Measurements from ENCODE around the gene CDKN1C.
"Not testable (repeated sequence)": the region's sequence is repeated elsewhere in the genome, so short reads cannot be mapped to it uniquely, and the experiment has no call there.

Gene CDKN1C

DNA sequence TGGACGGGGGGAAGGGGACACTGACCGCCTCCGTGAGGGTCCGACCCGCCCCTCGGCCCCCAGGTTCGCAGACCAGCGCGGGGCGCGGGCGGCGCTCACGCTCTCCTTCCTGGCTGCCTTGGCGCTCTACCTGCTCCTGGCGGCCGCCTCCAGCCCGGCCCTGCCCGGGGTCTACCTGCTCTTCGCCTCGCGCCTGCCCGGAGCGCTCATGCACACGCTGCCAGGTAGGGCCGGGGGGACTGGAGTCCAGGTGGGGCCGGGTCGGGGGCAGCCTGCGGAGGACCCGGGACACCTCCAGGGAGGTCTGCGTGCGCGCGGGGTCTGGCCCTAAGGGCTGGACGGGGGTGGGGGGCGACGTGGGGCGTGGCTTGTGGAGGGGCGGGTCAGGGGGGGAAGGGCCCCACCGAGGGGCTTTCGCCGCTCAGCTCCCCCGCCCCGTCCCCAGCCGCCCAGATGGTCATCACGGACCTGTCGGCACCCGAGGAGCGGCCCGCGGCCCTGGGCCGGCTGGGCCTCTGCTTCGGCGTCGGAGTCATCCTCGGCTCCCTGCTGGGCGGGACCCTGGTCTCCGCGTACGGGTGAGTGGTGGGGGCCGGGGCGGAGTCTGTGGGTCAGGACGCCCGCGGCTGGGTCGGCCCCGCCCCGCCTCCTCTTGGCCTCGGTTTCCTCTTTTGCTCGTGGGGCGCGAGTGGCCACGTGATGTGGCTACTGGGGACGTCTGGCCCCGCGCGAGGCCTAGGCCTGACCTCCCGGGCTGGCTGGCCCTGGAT lies 23.7 kb upstream of the CDKN1C start:
- no peak for DNase-seq (ENCODE audit: low read depth, low spot score)

DNA sequence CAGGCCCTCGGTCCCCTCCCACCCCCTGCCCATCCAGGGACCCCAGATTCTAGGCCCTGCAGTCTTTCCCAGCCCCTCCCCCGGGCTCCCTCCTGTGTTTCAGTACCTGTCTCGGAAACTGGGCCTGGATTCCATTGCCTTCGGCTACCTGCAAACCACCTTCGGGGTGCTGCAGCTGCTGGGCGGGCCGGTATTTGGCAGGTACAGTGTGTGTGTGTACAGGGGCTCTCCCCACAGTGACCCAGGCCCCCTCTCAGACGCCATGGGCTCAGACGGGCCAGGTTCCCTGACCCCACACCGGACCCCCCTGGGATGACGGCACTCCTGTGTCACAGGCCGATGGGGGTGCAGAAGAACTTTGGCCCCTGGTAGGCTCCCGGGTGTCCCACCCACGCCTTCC lies 22.6 kb upstream of the CDKN1C start:
- DNase-seq (ENCODE audit: low read depth, low spot score), result no peak

- not testable (repeated sequence) for DNase-seq (ENCODE audit: low read depth, low spot score)
Measured at GRCh38 chr11:2905299-2905698, 19.7 kb upstream of the CDKN1C start.

DNA sequence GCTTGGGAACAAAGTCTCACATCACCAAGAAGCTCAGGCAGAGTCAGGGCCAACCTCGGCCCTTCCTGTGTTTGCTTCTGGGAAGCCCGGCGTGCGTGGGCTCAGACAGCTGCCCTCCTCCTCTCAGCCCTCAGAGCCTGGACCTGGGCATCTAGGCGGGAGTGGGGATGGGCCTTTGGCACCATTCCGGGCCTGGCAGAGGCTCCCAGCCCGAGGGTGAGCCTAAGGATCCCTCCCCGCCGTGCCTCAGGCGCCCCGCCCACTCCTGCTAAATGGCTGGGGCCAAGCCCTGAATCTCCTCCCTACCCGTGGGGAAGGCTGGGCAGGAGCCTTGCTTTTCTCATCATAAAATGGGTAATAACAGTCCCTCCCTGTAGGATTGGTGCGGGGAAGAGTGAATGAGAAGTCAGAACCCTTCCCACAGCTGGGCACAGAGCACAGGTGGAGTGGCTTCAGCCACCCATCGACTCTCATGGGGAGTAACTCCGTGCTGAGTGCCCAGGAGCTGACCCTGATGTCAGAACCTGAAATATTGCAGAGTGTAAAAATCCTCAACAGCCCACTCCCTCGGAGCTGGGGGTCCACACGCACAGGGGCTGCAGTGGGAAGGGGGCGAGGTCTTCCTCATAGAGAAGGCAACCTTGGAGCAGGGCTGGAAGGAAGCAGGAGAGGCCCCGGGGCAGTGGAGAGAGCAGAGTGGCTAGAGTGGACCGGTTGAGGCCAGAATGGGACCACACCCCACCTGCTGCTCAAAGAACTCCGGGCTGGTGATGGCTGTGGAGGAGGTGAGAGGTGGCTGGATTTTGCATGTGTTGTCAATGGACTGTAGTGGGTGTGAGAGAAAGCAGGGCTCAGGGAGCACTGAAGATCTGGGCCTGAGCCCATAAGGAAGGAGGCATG lies 18.8 kb upstream of the CDKN1C start:
- DNase-seq (ENCODE audit: low read depth, low spot score), result no peak

DNA sequence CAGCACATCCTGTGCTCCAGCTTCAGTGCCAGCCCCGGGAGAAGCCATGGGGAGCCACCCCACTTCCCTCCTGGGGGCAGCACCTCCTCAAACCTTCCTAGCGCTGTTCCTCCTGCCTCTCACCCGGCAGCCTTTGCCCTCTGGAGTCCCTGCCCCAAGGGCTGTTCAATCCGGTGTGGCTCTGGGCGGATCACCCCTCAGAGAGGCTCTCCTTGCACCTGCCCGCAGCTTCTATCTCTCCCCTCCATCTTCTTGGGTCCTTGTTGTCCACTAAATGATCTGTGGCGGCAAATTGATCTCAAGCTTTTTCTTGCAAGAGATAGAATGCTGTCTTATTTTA lies 18.1 kb upstream of the CDKN1C start:
- DNase-seq (ENCODE audit: low read depth, low spot score), result no peak

DNA sequence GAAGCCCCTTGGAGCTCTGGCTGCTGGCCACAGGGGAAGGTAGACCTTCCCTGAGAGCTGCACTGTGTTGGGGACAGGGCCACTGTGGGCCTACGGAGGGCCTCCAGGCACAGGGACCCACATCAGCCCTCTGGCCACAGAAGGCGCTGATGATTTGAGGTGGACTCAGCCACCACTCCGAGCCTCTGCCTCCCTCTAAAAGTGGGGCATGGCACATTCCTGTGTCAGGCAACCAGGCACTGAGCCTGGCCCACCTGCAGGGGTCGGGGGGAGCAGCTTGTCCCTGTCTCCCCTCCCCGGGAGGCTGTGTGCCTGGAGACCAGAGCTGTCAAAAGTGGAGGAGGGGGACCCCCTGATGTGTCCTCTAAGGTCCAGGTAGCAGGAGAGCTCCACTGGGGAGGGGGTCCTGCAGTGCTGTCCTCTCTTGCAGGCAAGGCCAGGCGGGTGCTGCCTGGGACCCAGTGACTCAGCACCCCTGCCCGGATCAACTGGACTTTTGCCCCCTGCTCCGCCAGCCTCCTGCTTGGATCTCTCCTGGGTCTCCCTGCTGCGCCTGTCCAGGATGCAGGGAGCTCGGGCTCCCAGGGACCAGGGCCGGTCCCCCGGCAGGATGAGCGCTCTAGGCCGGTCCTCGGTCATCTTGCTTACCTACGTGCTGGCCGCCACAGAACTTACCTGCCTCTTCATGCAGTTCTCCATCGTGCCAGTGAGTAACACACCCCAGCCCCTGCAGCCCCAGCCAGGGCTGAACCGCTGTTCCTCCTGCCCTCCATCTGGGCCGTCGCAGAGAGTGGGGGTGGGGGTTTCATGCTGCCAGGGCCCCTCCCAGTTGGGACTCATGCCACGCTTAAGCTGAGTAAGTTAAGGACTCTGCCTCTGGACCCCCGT lies 17.5 kb upstream of the CDKN1C start:
- DNase-seq (ENCODE audit: low read depth, low spot score), result no peak

DNA sequence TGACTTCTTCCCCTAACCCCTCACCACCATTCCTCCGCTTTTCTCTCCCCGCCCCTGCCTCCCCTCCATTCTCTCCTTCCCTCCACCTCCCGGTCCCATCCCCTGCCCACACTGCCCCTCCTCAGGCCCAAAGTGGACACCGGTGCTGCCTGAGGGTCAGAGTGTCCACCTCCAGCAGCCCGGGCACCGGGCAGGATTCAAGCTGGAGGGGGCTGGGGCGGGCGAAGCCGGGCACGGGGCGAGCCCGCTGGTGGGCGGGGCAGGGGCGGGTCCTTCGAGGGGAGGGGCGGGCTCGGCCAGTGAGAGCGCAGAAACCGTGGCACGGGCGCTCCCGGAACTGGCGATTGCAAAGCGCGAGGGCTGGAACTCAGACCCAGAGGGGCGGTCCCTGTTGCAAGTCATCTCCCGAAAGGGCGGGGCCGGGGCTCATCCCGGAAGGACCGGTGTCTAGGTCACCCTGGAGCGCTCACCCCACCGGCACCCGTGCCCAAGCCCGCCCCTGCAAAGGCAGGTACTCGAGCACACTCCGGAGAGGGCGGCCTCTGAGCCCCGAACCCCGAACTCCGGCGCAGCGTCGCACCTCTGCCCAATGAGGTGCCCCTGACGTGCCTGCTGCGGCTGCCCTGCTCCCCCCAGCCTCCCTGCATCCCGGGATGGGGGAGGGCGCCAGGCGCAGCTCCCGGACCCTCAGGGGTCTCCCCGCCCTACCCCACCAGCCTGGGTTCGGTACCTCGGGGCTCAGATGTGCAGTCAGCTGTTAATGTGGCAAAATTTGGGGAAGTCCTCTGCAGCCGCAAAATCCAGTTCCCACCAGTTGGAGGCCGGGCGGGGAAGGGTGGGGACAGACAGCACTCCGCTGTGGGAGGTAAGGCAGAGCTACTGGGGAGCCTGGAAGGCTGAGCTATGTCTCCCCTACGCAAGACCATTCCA lies 16.5 kb upstream of the CDKN1C start:
- peak; percentile 75 for DNase-seq (ENCODE audit: low read depth, low spot score)

DNA sequence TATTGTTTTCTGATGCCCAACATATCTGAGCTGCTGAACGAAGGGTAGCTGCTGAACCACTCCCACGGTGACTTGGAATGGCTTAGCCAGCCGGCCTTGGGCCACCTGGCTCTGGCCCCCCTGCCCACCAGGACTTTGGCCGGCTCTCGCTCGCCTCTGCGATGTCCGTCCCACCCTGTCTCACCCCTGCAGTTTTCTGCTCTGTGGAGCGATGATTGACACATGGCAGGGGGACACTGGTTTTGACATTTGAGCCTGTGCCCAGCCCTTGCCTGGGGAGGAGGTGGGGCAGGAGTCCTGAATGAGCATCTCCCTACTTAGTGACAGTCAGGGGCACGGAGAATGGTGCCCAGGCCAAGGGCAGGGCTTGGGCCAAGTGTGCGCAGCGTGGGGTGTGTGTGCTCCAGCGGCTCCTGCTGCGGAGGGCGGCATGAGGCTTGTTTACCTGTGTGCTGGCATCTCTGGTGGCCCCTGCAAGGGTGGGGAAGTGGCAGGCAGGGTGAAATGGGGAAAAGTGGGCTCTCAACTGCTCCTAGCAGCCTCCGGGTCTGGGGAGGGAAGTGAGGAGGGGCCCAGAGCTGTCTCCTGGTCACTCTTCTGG lies 15.7 kb upstream of the CDKN1C start:
- no peak for DNase-seq (ENCODE audit: low read depth, low spot score)

DNA sequence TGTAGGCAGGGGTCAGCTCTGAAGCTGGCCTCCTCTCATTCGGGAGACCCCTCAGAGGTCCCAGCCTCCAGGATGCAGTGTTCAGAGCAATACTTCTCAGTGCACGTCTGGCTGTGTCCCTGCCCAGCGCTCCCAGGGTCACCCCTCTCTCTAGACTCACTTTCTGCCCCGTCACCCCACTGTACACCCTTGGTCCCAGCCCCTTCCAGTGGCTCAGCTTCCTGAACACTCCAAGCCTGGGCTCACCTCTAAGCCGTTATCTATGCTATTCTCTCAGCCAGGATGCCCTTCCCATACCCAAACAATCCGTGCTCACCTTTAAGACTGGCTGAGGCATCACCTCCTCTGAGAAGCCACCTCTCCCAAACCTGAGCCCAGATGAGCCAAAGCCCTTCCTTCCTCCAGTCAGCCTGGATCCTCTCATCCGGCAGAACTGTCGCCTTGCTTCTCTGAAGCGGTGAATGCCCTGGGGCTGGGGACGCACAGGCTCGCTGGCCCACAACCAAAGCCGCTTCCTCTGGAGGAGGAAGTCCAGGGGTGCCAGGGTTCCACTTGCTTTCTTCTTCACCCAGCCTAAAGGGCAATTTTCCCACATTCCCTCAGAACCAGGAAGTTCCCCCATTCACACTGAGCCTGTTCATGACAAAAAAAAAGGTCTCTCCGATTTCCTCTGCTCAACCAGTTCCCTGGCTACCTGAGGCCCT lies 13.7 kb upstream of the CDKN1C start:
- DNase-seq (ENCODE audit: low read depth, low spot score), result no peak

DNA sequence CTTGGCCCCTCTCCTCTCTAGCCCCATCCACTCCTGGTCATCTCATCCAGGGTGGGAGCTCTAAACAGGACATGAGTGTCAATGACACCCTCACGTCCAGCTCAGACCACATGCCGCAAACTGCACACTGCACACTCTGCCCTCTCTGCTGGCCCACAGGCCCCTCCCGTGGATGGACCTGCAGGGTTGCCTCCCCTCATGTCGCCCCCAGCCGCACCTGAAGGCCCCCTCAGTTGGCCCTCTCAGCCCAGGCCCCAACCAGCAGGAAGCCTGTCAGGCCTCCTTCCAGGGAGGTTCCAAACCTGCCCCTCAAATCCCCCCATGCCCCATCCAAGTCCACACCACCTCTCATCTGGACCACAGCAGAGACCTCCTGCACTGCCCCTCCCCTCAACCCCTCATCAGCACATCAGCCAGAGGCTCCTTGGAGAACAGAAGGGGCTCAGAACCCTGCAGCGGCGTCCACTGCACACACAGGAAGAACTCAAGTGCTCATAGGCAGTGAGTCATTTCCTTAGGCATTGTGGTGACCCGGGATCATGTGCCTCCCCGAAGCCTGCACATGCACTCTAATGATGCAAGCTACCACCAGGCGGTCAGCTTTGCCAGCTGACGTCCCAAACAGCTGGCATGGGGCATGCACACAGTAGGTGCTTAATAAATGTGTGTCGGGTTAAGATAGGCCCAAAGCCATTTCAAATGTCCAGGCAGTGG lies 12.9 kb upstream of the CDKN1C start:
- no peak for DNase-seq (ENCODE audit: low read depth, low spot score)

- DNase-seq (ENCODE audit: low read depth, low spot score), result no peak
Measured at GRCh38 chr11:2897048-2897447, 11.5 kb upstream of the CDKN1C start.

DNA sequence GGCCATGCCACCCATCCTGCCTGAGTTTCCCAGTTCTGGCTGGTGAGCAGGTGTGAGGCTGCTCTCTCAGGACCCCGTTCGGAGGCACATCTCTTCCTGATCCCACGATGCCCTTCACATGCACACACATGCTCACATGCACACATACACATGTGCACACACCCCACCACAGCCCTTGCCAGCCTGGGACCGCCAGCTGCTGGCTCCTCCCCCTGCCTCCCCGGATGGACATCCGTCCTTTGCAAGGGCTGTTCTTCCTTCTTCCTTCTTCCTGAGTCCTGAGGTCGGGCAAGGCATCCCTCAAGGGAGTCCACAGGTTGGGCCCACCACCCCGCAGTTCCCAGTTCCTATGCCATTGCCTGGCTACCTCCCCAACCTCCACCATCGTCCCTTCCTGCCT lies 10.5 kb upstream of the CDKN1C start:
- no peak for DNase-seq (ENCODE audit: low read depth, low spot score)

- no peak for DNase-seq (ENCODE audit: low read depth, low spot score)
Measured at GRCh38 chr11:2893935-2894334, 8.4 kb upstream of the CDKN1C start.

DNA sequence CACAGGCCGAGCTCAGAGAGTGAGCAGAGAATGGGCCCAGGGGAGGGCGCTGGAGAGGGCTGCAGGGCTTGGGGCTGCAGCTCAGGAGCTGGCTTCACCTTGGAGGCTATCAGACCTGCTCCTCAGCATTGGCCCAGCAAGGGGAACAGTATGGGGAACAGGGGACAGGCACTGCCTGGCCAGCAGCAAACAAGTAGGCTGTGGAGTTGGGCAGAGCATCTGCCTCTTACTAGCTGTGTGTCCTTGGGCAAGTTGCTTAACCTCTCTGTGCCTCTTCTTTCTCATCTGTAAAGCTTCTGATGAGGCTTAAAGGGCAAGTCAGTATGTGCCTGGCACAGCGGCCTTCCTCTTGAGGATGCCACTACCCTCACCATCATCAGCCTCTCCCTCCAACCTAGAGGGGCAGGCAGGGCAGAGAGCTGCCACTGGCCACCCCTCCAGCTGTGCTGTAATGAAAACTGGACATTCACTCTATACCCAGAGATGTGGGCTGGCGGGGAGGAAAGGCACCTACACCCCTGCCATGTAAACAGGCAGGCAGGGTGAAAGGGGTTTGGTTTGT lies 7.5 kb upstream of the CDKN1C start:
- DNase-seq (ENCODE audit: low read depth, low spot score), result no peak

DNA sequence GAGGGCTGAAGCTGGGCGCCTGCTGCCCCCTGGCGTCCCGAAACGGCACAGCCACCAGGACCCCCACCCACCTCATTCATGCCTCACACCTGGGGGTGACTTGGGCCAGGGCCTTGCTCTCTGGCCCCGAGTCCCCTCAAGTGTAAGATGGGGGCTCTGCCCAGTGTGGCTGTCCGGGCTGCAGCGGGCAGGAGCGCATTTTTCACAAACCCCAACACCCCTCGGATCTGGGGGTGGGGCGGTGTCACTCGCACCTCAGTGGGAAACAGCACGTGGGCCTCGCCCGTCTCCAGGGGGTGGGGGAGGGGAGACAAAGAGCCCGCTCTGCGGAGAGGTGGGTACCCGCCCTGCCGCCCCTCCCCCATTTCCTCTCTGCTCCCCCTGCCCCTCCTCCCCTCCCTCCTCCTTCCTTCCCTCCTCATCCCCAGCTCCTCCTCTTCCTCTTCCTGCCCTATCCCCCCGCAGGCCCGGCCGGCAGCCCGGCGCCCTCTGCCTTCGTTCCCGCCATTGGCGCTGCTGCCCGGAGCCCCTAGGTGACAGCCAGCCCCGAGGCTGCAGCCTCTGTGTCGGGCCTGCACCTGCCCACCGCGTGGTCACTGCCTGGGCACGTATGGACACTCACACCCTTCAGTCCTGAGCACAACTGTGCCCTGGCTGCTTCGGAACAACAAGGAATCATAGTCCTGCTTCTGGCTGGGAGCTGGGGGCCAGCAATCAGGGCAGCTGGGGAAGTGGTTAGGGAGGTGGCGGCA lies 6.8 kb upstream of the CDKN1C start:
- DNase-seq (ENCODE audit: low read depth, low spot score), result no peak

DNA sequence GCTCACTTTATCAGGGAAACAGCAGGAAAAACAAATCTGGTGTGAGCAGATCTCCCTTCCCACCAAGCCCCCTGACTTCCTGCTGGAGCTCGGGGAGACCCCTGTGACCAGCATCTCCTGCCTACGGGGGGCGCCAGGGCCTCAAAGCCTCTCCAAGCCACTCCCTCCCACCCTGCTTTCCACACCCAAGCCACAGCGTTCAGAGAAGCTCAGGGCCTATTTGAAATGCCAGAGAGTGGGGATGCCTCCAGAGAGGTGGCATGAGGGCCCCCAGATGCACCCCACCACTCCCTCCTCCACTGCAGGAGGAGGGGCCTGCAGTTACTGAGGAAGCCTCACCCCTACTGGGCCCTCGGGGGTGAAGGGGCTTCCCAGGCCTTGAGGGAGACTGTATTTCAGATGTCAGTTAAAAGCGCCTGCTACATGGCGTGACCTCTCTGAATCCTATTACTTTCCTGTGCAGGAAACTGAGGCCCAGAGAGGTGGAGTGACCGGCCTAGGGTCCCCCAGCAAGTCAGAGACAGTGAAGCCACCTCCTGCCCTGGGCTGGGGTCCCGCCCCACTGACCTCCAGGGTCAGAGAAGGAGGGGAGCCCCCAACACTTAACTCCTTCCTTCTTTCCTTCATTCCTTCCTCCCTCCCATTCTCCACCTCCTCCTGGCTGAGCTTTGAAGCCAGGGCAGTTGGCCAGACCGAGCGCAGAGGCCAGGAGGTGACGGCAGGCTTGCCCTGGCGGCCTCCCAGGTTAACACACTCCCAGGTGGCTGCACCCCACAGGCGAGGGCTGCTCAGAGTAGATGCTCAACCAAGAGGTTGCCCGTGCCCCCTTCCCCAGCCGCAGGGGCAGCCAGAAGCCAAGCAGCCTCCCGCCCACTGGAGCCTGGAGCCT lies 6.0 kb upstream of the CDKN1C start:
- DNase-seq (ENCODE audit: low read depth, low spot score), result no peak

All from activated CD4-positive, CD25-positive, alpha-beta regulatory T cell treated with anti-CD3 and anti-CD28 coated beads, Interleukin-2, amount 50 U/mL, for 16 hours (primary cell).